GM12872 (cell line): ENCODE measurements around the gene ST6GALNAC2.

Source experiments
- CTCF ChIP-seq: IDR thresholded peaks from 3 replicates; pipeline ENCODE4 v1.5.1; 2011; ENCODE audit warnings: low read depth, mild to moderate bottlenecking, low read length, moderate library complexity; ENCODE audit not compliant: insufficient read depth

The ST6GALNAC2 gene

GRCh38 chr17:76530095-76530723 is 55.5 kb downstream of the ST6GALNAC2 start:
- no peak for TF ChIP-seq CTCF

GRCh38 chr17:76529224-76530094 is 56.2 kb downstream of the ST6GALNAC2 start:
- TF ChIP-seq CTCF, result no peak

- peak; percentile 35; the same call in 1 of the 3 replicates for TF ChIP-seq CTCF
Observed at GRCh38 chr17:76528528-76529223, 57.0 kb downstream of the ST6GALNAC2 start.

- TF ChIP-seq CTCF, result no peak
Observed at GRCh38 chr17:76528156-76528527, 57.5 kb downstream of the ST6GALNAC2 start.

- 0 out of 3 replicates have a peak, but pooled peaks have one; percentile 30 for TF ChIP-seq CTCF
Observed at GRCh38 chr17:76527430-76528111, 58.1 kb downstream of the ST6GALNAC2 start.

GRCh38 chr17:76524598-76525512 is 60.8 kb downstream of the ST6GALNAC2 start:
- TF ChIP-seq CTCF, result no peak
